Measurements from ENCODE around the gene ASIC1.
"Not testable (repeated sequence)": the region's sequence is repeated elsewhere in the genome, so short reads cannot be mapped to it uniquely, and the experiment has no call there.

ASIC1 gene

DNA sequence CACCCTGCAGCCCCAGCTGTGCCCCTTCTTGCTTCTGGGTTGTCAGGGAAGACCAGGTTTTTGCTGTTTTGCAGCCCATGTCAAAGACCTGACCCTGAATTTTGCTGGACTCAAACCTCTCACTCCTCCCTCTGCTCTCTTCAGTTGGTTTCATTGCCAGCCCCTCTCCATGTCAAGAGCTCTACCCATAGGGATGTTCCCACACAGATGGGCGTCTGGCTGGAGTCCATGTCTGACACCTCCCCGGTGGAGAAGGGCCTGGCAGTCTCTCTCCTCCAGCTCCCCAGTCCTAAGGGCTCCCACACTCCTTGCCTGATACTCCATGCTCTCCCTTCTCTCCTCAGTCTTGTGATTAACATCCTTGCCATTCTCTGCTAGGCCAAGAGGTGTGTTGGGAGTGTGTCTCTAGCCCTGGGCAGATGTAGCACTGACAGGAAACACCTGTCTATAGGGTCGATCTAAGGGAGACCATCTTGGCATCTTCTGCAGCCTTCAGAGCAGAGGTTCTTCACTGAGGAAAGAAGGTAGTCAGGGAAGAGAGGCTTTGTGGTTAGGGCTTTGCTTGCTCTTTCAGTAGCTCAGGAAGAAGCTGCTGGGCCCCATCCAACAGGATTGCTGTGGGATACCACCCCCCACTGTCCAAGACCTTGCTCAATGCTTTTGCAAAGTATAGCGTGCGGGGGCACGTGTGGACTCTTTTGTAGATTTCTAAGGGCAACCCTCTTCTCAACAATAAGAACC lies 4.7 kb downstream of the ASIC1 start:
- DNase-seq (ENCODE audit: low spot score): no peak

GRCh38 chr12:50062728-50063460 lies 5.5 kb downstream of the ASIC1 start:
- no peak for DNase-seq (ENCODE audit: low spot score)

DNA sequence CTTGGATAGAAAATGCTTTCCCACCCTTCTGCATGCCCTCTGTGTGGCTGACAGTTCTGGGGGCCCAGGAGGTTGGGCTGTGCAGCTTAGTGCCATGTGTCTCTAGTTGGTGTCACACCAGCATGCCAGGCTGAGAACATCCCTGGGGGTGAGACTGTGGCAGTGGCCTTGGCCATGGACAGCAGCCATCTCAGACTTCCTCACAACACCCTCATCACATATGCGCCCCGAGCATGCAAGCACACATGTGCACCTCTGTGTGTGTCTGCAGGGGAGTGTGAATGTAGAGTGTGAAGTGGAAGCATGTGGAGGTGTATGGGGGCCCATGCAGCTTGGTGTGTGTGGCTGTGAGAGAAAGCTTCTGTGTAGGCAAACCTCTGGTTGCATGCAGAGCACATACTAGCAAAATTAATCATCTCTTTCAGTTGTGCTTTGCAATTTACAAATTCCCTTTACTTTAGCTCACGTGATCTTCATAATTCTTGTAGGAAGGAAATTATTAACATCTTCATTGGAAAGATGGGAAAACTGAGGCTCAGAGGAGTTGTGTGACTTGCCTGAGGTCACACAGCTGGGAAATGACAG lies 8.4 kb downstream of the ASIC1 start:
- no peak for DNase-seq (ENCODE audit: low spot score)

DNA sequence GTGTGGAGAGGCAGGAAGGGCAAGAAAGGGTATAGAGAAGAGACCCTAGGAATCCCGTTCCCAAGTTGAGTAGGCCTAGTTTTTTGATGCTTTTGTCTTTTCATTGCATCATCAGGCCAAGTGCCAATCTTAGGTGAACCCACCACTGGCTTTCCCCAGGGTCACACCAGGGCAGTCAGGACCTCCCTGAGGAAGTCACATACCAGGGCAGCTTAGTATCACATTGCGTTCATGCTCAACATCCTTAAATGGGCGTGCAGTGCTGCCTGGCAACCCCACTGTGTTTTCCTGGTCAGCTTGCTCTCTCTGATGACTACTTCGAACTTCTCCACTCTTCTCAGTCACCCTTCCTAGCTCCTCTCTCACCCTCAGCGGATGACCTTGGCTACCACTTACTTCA lies 9.0 kb downstream of the ASIC1 start:
- DNase-seq (ENCODE audit: low spot score): no peak

- DNase-seq (ENCODE audit: low spot score): no peak
Observed at GRCh38 chr12:50069069-50069468, 11.7 kb downstream of the ASIC1 start.

DNA sequence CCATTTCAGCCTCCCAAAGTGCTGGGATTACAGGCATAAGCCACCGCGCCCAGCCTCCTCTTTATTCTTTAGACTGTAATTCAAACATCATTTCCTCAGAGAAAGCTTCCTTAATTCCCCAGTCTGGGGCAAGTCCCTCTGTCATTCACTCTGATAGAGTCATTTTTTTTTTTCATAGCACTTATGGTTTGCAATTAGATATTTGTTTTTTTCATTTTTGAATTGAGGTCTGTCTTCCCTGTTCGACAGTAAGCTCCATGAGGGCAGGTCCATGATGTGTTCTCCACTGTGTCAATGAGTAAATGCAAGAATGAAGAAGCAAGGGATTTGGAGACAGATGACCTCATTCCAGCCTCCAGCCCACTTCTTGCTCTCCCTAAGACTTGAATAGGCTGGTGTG lies 12.1 kb downstream of the ASIC1 start:
- DNase-seq (ENCODE audit: low spot score): no peak

- peak; percentile 62 for DNase-seq (ENCODE audit: low spot score)
Observed at GRCh38 chr12:50070314-50071060, 13.1 kb downstream of the ASIC1 start.

DNA sequence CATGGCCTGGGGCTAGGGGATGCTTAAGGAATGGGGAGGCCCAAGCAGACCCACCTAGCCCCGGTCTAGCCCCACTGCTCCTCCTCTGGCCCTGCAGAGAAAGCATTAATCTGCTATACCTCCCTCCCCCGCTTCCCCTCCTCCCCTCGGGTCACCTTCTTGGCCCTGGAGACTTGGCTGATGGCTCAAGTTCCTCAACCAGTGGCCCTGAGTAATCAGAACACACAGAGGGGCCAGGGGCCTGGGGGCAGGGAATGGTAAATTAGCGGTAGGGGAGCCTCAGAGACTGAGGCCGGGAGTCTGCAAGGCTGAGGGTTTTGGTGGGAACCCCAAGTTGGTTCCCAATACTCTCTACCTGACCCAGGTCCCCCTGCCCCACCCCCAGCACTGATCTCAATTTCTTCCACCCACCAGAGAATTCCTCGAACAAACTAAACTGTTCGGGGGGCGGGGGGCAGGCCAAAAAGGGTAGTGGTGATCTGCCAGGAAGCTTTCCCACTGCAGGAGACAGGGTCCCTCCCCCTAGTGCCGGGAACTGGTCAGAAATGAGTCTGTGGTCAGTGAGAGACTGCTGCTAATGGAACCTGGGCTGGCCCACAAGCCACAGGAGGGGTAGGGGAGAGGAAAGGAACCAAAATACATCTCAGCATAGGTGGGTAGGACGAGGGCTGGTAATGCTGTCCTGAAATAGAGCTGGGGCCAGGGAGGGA lies 15.0 kb downstream of the ASIC1 start:
- DNase-seq (ENCODE audit: low spot score): no peak

DNA sequence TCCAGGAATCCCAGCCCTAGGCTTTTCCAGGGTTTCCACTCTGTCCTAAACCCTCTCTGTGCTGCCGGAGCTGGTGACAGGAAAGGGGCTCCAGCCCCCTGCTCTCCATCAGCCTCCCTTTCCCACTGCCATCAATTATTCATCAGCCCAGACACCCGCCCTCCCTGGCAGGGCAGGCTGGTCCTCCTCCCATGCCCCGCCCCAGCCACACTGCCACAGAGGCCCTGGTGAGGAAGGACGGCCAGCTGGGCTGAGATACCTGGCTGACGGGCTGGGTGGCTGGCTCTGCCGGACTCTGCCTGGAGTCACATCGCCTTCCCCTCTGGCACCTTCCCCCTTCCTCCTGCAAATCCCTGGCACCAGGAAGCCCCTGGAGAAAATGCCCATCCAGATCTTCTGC lies 15.8 kb downstream of the ASIC1 start:
- DNase-seq (ENCODE audit: low spot score): no peak

- no peak for DNase-seq (ENCODE audit: low spot score)
Observed at GRCh38 chr12:50073712-50074111, 16.3 kb downstream of the ASIC1 start.

DNA sequence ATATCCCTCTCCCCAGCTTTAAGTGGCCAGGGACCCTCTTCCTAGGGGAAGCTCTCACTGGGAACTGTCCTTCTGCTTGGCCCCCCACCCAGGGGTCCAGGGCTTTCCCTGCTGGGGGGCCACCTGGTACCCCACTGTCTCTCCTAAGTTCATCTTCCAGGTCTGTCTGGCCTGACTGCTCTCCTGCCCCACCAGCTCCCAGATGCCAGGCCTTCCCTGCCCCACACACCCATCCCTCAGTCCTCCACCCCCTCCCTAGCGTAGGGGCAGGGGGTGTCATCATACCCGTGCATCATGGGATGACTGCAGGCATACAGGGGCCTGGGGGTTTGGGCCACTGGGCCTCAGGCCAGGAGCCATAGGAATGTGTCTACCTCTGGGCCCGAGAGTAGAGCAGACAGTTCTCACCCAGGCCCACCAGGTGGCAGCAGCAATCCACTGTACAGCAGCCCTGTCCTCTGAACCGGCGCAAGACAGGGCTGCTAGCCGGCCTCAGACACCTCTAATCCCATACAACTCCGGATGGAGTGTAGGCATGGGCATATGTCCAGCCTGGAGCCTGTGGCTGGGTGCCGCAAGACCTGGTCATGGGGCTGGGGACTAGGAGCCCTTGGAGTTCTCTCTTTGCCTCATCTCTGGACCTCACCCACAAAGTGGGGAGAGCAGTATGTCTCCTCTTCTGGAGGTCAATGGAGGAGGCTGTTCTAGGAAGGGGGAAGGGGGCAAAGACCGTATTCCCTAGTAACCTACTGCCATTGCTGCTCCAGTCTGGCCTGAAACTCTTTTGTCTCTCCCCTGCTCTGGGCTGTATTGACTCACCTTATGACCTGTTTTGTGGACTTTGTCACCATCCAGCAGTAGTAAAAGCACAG lies 17.8 kb downstream of the ASIC1 start:
- DNase-seq (ENCODE audit: low spot score): peak; percentile 81

DNA sequence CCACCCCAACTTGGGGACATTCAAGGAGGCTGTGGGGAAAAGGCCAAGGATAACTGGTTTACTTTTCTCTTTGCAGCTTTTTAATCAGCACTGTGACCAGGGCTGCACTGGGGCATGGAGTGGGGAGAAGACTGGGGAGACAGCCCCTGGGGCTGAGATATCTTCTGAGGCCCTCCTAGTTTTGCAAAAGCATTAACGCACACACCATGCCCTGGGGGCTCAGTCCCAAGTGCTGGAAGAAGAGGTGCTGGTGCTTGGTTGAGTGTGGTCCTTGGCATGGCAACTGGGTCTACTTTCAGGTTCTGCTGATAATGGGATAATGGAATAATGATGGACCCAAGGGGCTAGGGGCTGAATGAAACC lies 18.4 kb downstream of the ASIC1 start:
- no peak for DNase-seq (ENCODE audit: low spot score)

- no peak for DNase-seq (ENCODE audit: low spot score)
Observed at GRCh38 chr12:50077099-50077498, 19.7 kb downstream of the ASIC1 start.

GRCh38 chr12:50078281-50078680 lies 20.9 kb downstream of the ASIC1 start:
- DNase-seq (ENCODE audit: low spot score): no peak

GRCh38 chr12:50079771-50080170 lies 22.4 kb downstream of the ASIC1 start:
- DNase-seq (ENCODE audit: low spot score): no peak

DNA sequence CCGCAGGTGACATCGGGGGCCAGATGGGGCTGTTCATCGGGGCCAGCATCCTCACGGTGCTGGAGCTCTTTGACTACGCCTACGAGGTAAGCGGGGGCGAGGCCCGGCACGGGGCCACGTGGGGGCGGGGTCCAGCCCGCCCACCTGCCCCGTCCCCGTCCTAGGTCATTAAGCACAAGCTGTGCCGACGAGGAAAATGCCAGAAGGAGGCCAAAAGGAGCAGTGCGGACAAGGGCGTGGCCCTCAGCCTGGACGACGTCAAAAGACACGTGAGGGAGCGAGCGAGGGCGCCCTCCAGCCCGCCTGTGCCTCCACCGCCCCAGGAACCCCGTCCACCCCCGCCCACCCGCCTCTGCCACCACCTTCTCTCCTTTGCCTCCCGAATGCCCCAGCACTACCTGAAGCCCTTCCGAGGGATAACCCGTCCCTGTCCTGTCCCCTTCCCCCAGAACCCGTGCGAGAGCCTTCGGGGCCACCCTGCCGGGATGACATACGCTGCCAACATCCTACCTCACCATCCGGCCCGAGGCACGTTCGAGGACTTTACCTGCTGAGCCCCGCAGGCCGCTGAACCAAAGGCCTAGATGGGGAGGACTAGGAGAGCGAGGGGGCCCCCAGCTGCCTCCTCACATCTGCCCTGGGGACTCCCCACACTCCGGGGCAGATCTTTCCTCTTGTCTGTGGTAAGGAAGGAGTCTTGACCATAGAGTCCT lies 23.9 kb downstream of the ASIC1 start:
- DNase-seq (ENCODE audit: low spot score): no peak

GRCh38 chr12:50082644-50083043 lies 25.2 kb downstream of the ASIC1 start:
- no peak for DNase-seq (ENCODE audit: low spot score)

- no peak for DNase-seq (ENCODE audit: low spot score)
Observed at GRCh38 chr12:50083301-50083700, 25.9 kb downstream of the ASIC1 start.

GRCh38 chr12:50084409-50084774 lies 27.0 kb downstream of the ASIC1 start:
- DNase-seq (ENCODE audit: low spot score): not testable (repeated sequence)
